DND-41 (cell line): ENCODE measurements around the gene EPHX1.

ENCODE experiments used
- ATAC-seq: fragments of 200-7000 bp; cut with Tn5 transposase; 3 replicates; pipeline ENCODE4 v1.9.1; 2021; ENCODE audit warnings: low read depth; ENCODE audit not compliant: insufficient read depth
- DNase-seq: peaks from one replicate; pipeline ENCODE4 v3.0.0-alpha.2; 2020
- H2AFZ ChIP-seq: 2 replicates; pipeline ENCODE4 v1.6.0; 2012; ENCODE audit warnings: low read depth, low read length
- H3K27ac ChIP-seq: 2 replicates; pipeline ENCODE4 v1.5.1; 2012; ENCODE audit warnings: low read length, inconsistent platforms
- H3K27me3 ChIP-seq: fragments of 200-600 bp; sonication (generic); 2 replicates; pipeline ENCODE4 v1.6.0; 2012; ENCODE audit warnings: low read length, mild to moderate bottlenecking, inconsistent platforms; ENCODE audit not compliant: insufficient read depth, poor library complexity
- H3K36me3 ChIP-seq: 2 replicates; pipeline ENCODE4 v1.5.1; 2012; ENCODE audit warnings: low read length, inconsistent platforms; ENCODE audit not compliant: insufficient read depth
- H3K4me1 ChIP-seq: 2 replicates; pipeline ENCODE4 v1.5.1; 2012; ENCODE audit warnings: mild to moderate bottlenecking, low read length; ENCODE audit not compliant: insufficient read depth
- H3K4me2 ChIP-seq: 2 replicates; pipeline ENCODE4 v1.6.0; 2012; ENCODE audit warnings: mild to moderate bottlenecking, moderate library complexity, low read length, inconsistent platforms; ENCODE audit not compliant: insufficient read depth
- H3K4me3 ChIP-seq, 2 experiments: fragments of 200-600 bp in 1 of 2; shearing (Covaris generic) in 1 of 2; 2 replicates each; pipeline ENCODE4 v1.5.1; 2012 to 2016; ENCODE audit warnings: inconsistent platforms in 2 of 2, low read length in 2 of 2, mild to moderate bottlenecking in 2 of 2, low read depth in 1 of 2, moderate library complexity in 1 of 2
- H3K79me2 ChIP-seq: 2 replicates; pipeline ENCODE4 v1.6.0; 2012; ENCODE audit warnings: low read length, inconsistent platforms; ENCODE audit not compliant: insufficient read depth
- H3K9ac ChIP-seq: 2 replicates; pipeline ENCODE4 v1.6.0; 2012; ENCODE audit warnings: low read depth, mild to moderate bottlenecking, inconsistent platforms, low read length, moderate library complexity
- H3K9me3 ChIP-seq: 2 replicates; pipeline ENCODE4 v1.5.1; 2012; ENCODE audit warnings: low read length, moderate library complexity, mild to moderate bottlenecking, inconsistent platforms; ENCODE audit not compliant: insufficient read depth, severe bottlenecking
- H4K20me1 ChIP-seq: 2 replicates; pipeline ENCODE4 v1.6.0; 2012; ENCODE audit warnings: low read length; ENCODE audit not compliant: insufficient read depth
- CTCF ChIP-seq: IDR thresholded peaks from 2 replicates; pipeline ENCODE4 v1.5.1; 2012; ENCODE audit warnings: borderline replicate concordance, low read length, moderate library complexity, mild to moderate bottlenecking; ENCODE audit not compliant: poor library complexity, severe bottlenecking; ENCODE audit errors: extremely low read depth
- EZH2 ChIP-seq: IDR thresholded peaks from 3 replicates; pipeline ENCODE4 v1.6.1; 2012; ENCODE audit warnings: borderline replicate concordance, low read depth, mild to moderate bottlenecking, moderate library complexity, low read length, inconsistent platforms; ENCODE audit not compliant: severe bottlenecking

EPHX1 gene

GRCh38 chr1:225811622-225812487, 1.9 kb downstream of the EPHX1 start:
- Histone ChIP-seq H3K36me3 (no peaks in the 10 kb centered on the region), H3K4me3 (no peak overlapping the region), H3K9me3 (no peaks in the 10 kb centered on the region), H4K20me1 (peaks cover 3% of the 10 kb centered on the region; the same call in 1 of the 2 replicates), H2AFZ (no peak overlapping the region), H3K4me2 (no peak overlapping the region), H3K79me2 (no peaks in the 10 kb centered on the region), H3K27me3 (no peaks in the 10 kb centered on the region), H3K27ac (no peak overlapping the region), H3K4me1 (peaks cover 17% of the 10 kb centered on the region), H3K9ac (no peak overlapping the region)
- ATAC-seq (no peak), DNase-seq (no peak)
- TF ChIP-seq CTCF (peak; percentile 43), EZH2 (no peak)

DNA sequence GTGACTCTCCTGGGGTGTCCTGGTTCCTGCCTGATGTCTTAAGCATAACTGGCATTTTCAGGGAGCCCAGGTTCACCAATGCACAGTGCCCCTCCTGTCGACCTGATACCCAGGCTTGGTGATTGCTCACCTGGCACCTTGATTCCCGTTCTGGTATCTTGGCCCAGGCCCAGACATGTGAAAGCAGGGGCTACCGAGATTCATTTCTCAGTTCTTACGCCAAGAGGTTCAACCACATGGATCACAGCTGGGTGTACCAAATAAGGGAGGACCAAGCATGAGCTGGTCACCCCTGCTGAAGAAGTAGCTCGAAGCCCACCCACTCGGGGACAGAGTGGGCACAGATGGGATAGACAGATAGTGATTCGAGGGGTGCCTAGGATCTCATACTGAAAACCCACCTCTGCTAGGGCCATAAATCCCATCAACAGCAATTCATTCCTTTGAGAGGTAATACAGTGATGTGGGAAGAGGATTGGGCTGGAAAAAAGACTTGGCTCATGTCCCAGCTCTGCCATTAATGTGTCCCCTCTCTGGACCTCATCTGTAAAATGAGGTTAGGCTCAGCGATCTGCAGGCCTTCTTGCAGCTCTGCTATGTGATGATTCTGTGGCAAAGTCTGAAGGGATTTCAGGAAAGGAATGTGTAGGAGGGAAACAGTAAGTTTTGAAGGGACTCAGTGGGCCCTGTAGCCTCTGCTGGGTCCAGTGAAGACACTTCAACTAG, 2.7 kb downstream of the EPHX1 start:
- H2AFZ ChIP-seq: no peak overlapping the region

GRCh38 chr1:225813214-225813964, 3.5 kb downstream of the EPHX1 start:
- Histone ChIP-seq H3K36me3 (no peaks in the 10 kb centered on the region), H3K4me2 (no peak overlapping the region), H3K27ac (no peak overlapping the region), H3K27me3 (no peaks in the 10 kb centered on the region), H3K4me1 (peaks cover 17% of the 10 kb centered on the region), H4K20me1 (peaks cover 3% of the 10 kb centered on the region; the same call in 1 of the 2 replicates), H3K79me2 (no peaks in the 10 kb centered on the region), H3K4me3 (no peak overlapping the region), H3K9me3 (no peaks in the 10 kb centered on the region), H2AFZ (no peak overlapping the region), H3K9ac (no peak overlapping the region)
- ATAC-seq (no peak), DNase-seq (no peak)
- TF ChIP-seq EZH2 (no peak), CTCF (no peak)

More for the DNA sequence above, 2.7 kb downstream of the EPHX1 start:
- no peaks in the 10 kb centered on the region for H3K36me3 ChIP-seq
- H4K20me1 ChIP-seq: peaks cover 3% of the 10 kb centered on the region; the same call in 1 of the 2 replicates
- ATAC-seq (no peak), DNase-seq (no peak)
- no peak overlapping the region for H3K27ac ChIP-seq
- H3K9me3 ChIP-seq: no peaks in the 10 kb centered on the region
- no peak overlapping the region for H3K4me3 ChIP-seq
- TF ChIP-seq CTCF (no peak), EZH2 (no peak)
- no peaks in the 10 kb centered on the region for H3K27me3 ChIP-seq
- no peaks in the 10 kb centered on the region for H3K79me2 ChIP-seq
- no peak overlapping the region for H3K4me2 ChIP-seq
- H3K4me1 ChIP-seq: peaks cover 17% of the 10 kb centered on the region
- no peak overlapping the region for H3K9ac ChIP-seq
